Mononuclear cell (primary cell): Measurements from ENCODE around the gene ASAP2. TPM values are rescaled to one million over a fixed set of nuclear protein-coding genes. Genes with fewer than 3 reads are reported as not detected.

Experiments used
- H3K27me3 ChIP-seq: 2 replicates; pipeline ENCODE4 v1.6.0; 2011; ENCODE audit warnings: low read length, control low read depth; ENCODE audit not compliant: insufficient read depth
- H3K4me1 ChIP-seq: 2 replicates; pipeline ENCODE4 v1.5.1; 2011; ENCODE audit warnings: mild to moderate bottlenecking, low read length, control low read depth; ENCODE audit not compliant: insufficient read depth
- H3K4me3 ChIP-seq: 2 replicates; pipeline ENCODE4 v1.5.1; 2011; ENCODE audit warnings: mild to moderate bottlenecking, low read length, moderate library complexity
- H3K9me3 ChIP-seq: 2 replicates; pipeline ENCODE4 v1.5.1; 2011; ENCODE audit warnings: low read depth, mild to moderate bottlenecking, control low read depth, low read length
- total RNA-seq: library from RNA; depleted of rRNA; stranded (reverse); fragments of >200 nt; gene quantifications from one replicate; pipeline ENCODE4 v1.2.3, GENCODE V29; 2012

Gene ASAP2
- 4.6 TPM for total RNA-seq

DNA sequence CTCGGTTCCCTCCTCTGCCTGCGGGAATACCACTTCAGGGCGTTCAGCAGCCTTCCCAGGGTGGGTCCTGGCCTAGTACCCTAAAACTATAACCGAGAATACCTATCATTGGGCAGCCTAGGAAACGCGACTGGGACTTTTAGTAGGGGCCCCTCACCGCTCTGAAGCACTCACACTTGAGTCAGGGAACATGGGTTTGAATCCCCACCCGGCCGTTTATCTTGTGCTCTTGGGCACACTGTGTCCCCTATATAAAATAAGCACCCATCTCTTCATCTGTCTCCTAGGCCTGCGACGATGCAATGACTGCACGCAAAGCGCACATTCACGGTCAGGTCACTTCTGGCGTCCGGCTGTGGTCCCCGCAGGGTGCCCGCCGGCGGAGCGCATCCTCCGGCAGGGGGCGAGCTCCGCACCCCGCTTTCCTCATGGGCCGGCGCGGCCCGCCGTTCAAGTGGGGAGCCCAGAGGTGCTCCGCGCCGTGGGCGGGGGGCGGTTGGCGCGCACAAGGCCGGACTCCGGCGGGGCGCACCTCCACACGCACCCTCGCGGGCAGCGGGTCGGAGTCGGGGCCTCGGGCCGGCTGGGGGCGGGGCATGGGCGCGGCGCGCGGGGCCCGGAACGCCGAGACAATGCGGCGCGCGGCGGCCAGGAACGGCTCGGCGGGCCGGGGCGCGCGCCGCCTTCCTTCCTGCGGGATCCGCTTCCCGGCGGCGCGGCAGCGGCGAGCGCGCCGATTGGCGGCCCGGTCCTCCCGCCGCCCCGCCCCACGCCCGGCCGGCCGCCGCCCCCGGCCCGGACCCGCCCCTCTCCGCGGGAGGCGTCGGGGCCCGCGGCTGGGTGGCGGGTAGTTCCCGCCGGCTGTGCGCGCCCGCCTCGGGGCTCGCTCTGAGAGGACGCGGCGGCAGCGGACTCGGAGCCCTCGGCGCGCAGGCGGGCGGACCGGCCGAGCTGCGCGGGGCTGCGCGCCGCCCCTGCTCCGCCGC, at the start of gene ASAP2:
Gene ASAP2, plus strand, starts transcription at position 850 of the 986 bp plus-strand sequence. CDS start 293 bp downstream, outside the sequence.
- H3K4me1 ChIP-seq = peaks cover 12% of the 10 kb centered on the region
- H3K27me3 ChIP-seq = peaks cover 38% of the 10 kb centered on the region
- no peaks in the 10 kb centered on the region for H3K9me3 ChIP-seq
- peak within 1 kb of the TSS; percentile 35 for H3K4me3 ChIP-seq

DNA sequence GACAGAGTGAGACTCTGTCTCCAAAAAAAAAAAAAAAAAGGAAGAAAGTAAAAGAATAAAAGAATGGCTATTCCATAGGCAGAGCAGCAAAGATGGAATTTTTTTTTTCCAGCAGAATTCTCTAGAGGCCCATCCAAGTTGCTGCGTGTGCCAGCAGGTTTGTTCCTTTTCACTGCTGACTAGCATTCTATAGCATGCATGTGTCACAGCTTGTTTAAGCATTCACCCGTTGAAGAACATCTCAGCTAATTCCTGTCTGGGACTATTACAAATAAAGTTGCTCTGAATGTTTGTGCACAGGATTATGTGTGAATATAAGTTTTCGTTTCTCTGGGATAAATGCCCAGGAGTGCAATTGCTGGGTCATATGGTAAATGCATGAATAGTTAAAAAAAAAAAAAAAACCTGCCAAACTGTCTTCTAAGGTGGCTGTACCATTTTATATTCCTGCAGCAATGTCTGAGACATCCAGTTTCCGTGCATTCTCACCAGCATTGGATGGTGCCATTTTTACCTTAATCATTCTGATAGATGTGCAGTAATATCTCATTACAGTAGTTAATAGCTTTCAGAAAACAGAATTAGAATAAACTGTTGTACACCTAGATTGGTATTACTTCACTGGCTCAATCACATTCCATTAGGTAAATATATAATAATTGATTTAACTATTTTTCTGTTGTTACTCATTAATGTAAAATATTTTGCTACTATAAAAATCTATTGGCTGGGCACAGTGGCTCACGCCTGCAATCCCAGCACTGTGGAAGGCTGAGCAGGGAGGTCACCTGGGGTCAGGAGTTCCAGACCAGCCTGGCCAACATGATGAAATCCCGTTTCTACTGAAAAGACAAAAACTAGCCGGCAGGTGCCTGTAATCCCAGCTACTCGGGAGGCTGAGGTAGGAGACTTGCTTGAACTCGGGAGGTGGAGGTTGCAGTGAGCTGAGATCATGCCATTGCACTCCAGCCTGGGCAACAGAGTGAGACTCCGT, 47.5 kb upstream of the ASAP2 start:
- H3K4me3 ChIP-seq = no peak overlapping the region
- H3K27me3 ChIP-seq = no peaks in the 10 kb centered on the region
- H3K9me3 ChIP-seq = no peaks in the 10 kb centered on the region
- H3K4me1 ChIP-seq = no peaks in the 10 kb centered on the region

DNA sequence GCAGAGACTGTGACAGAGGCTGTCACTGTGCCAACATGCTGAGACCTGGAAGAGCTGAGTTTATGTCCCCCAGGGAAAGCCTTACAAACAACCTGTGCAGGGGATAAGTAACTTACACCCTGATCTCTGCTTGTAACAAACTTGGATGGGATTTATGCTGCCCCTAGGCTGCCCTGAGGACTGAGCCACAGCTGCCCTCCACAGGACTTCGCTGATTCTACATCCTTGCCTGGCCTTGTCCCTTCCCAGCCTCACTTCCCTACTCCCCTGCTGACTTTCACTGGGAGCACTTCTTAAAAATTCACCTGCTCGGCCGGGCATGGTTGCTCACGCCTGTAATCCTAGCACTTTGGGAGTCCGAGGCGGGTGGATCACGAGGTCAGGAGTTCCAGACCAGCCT, 45.9 kb upstream of the ASAP2 start:
- H3K4me1 ChIP-seq = peaks cover 6% of the 10 kb centered on the region
- H3K9me3 ChIP-seq = no peaks in the 10 kb centered on the region
- H3K27me3 ChIP-seq = no peaks in the 10 kb centered on the region
- H3K4me3 ChIP-seq = no peak overlapping the region

DNA sequence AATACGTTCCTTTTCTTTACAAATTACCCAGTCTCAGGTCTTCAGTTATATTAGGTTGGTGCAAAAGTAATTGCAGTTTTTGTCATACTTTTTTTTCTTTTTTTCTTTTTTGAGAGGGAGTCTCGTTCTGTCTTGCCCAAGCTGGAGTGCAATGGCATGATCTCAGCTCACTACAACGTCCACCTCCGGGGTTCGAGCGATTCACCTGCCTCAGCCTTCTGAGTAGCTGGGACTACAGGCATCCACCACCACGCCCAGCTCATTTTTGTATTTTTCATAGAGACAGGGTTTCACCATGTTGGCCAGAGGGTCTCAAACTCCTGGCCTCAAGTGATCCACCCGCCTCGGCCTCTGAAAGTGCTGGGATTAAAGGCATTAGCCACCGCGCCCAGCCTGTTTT, 43.8 kb upstream of the ASAP2 start:
- H3K27me3 ChIP-seq = no peaks in the 10 kb centered on the region
- H3K4me3 ChIP-seq = no peak overlapping the region
- peaks cover 13% of the 10 kb centered on the region for H3K4me1 ChIP-seq

DNA sequence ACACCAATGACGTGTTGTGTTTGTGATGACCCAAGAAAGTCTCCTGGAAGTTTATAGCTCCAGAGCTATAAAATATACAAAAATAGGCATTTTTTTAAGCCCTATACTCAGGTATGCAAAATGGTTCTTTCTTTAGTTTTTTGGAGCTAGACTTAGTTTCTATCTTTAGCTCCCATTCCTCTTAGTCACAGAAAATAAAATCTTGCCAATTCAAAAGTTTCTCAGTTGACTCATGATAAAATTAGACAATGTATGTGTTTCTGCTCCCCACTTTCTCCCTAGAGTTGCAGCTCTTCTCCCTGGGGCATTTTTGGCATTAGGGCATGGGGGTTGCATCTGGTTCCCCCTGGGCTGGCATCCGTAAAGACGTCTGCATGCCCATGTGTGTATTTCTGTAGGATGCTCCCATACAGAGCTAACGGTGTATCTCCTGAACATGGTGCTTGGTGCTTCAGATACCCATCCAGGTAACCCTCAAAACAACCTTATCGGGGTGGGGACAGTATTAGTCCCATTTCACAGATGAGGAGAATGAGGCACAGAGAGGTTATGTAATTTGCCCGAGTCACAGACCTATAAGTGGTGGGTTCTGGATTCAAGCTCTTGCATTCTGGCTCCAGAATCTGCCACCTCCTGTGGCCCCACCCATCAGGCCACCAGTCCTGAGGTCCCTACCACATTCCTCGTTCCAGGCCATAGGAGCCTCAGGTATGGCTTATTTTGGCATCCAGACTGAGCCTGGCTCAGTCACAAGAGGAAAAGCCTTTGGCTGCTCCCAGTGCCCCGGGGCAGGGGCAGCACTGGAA, 43.1 kb upstream of the ASAP2 start:
- no peaks in the 10 kb centered on the region for H3K27me3 ChIP-seq
- H3K9me3 ChIP-seq = no peaks in the 10 kb centered on the region
- H3K4me3 ChIP-seq = no peak overlapping the region
- H3K4me1 ChIP-seq = peaks cover 20% of the 10 kb centered on the region

More for the DNA sequence above, 43.8 kb upstream of the ASAP2 start:
- H3K9me3 ChIP-seq = no peaks in the 10 kb centered on the region

DNA sequence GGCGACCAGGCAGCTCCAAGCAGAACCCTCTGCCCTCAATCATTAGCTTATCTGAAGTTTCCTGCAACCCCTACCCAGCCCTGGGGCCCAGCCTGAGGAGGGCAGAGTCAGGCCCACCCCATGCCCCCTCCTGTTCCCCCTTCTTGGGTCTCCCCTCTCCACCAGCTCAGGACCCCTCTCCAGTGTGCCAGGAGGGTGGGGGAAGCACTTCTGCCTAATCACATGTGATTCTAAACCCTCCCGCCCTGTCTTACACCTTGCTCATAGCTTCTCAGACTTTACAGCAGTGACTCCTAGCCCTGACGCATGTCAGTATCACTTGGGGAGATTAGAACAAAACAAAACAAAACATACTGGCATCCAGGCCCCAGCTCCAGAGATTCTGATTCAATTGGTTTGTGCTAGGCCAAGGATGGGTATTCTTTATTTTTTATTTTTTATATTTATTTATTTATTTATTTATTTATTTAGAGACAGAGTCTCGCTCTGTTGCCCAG, 42.5 kb upstream of the ASAP2 start:
- Histone ChIP-seq H3K27me3 (no peaks in the 10 kb centered on the region), H3K4me1 (peaks cover 26% of the 10 kb centered on the region), H3K4me3 (no peak overlapping the region), H3K9me3 (no peaks in the 10 kb centered on the region)

DNA sequence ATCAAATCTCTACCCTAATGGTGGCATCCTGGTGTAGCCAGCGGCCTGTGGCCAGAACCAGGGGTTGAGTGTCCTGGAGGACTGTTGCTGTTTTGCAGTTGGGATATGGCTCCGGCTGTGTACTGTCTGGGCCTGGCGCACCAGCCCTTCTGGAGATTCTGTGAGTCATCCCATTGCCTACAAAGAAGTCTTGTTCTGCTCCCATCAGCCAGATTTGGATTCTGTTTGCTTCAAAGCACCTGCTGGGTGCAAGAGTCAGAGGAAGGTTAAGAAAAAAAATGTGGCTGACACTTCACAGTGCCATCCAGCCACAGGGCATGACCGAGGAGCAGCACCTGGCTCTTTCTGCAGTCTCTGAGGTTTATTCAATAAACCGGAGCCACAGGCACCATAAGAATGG, 41.0 kb upstream of the ASAP2 start:
- Histone ChIP-seq H3K4me3 (no peak overlapping the region), H3K9me3 (no peaks in the 10 kb centered on the region), H3K27me3 (no peaks in the 10 kb centered on the region), H3K4me1 (peaks cover 41% of the 10 kb centered on the region)

DNA sequence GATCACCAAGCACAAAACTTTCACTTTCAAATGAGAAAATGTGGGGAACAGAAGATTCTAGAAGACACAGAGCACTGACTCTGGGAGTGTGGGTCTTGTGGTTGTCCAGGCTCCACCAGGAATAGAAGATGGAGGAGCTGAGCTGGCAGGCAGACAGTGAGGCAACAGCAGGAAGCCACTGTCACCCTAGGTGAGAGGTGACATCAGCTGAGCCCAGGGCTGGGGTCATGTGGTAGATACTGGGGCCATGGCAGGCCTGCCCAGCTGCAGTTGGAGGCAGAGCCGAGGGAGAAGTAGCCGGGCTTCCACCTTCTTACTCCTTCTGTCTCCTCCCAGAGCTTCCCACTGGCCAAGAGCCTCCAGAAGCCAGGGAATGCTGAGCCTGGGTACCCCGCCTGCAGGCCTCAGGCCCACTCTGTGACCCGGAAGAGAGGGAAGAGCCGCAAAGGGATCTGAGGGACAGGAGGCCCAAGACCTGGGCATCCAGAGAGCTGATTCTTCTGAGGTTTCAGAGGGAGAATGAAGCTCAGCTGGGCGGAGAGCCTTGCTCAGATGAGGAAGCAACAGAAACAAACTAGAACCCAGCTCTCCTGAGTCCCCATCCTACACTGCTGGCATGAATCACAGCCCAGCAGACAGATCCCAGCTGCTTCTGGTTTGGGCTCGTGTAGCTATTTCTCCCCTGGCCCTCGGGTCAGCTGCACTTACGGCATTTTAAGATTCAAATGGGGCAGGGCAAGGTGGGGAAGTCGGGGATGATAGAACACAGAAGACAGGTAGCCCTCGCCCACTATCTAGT, 39.8 kb upstream of the ASAP2 start:
- Histone ChIP-seq H3K9me3 (no peaks in the 10 kb centered on the region), H3K4me1 (peaks cover 46% of the 10 kb centered on the region), H3K27me3 (no peaks in the 10 kb centered on the region), H3K4me3 (no peak overlapping the region)

DNA sequence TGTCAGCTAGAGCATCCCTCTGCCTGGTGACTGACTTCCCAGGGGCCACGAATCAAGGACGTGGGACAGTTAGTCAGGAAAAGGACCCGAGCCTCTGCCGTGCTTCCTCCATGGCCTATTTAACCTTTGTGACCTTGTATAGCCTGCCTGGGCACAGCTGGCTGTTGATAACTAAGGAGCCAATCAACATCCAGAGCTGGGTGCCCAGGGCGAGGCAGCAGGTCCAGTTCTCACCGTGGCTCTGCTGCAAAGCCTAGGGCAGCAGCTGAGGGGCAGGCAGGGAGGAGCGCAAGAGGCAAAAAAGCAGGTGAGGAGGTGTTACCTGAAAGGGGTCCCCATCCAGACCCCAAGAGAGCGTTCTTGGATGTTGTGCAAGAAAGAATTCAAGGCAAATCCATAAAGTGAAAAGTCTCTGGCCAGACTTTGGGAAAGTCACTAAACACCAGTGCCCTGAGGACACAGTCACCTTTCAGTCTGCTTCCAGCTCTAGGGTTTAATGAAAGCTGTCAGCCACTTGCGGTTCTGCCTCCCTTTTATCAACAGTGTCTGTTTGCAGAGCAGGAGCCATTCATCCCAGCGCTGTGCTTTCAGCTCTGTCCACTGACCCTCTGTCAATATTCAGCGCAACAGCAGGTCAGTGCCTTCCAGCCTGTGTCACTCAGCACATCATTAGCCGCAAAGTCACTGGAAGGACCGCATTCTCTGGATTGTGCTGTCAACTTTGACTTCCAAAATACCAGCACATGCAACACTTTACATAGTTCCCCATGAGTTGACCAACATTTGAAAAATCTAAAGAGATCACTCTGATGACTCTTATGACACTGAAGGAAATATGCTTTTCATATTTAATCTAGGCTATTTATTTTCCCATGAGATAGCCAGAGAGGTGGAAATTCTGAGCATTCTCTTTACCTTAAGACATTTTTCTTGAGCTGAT, 38.6 kb upstream of the ASAP2 start:
- no peak overlapping the region for H3K4me3 ChIP-seq
- H3K27me3 ChIP-seq = no peaks in the 10 kb centered on the region

DNA sequence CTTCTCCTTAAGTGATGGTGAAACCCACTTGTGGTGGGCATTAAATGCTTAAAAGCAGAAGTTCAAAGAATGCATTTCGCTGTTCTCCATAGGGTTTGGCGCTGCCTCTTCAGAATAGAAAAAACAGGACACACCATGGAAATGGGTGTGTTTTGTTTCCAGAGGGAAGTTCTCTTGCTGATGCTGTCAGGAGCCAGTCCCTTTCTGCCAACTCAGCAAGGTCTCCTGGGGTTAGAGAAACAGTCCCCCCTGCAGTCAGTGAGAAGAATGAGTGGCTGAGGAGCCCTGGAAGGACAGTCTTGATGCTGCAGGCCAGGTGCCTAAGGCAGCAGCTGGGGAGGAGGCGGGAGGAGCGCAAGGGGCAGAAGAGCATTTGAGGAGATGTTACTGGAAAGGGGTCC, 37.8 kb upstream of the ASAP2 start:
- Histone ChIP-seq H3K9me3 (no peaks in the 10 kb centered on the region), H3K4me3 (no peak overlapping the region), H3K4me1 (peaks cover 46% of the 10 kb centered on the region), H3K27me3 (no peaks in the 10 kb centered on the region)

More for the DNA sequence above, 38.6 kb upstream of the ASAP2 start:
- Histone ChIP-seq H3K4me1 (peaks cover 46% of the 10 kb centered on the region), H3K9me3 (no peaks in the 10 kb centered on the region)

DNA sequence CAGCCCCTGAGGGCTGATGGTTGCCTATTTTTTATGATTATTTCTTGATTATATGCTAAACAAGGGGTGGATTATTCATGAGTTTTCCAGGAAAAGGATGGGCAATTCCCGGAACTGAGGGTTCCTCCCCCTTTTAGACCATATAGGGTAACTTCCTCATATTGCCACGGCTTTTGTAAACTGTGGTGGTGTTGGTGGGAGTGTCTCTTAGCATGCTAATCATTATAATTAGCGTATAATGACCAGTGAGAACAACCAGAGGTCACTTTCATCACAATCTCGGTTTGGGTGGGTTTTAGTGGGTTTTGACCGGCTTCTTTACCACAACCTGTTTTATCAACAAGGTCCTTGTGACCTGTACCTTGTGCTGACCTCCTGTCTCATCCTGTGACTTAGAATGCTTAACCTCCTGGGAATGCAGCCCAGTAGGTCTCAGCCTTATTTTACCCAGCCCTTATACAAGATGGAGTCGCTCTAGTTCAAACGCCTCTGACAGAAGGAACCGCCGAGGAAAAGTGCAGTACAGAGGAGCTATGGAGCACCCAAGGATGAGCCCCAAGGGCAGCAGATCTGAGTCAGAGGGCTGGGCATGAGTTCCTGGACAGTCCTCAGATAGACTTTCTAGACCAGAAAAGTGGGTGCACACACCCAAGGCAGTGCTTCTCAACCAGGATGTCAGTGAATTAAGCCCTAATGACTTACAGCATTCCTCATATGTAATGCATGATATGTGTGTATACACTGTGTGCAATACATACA, 37.1 kb upstream of the ASAP2 start:
- Histone ChIP-seq H3K4me1 (peaks cover 46% of the 10 kb centered on the region), H3K27me3 (no peaks in the 10 kb centered on the region), H3K9me3 (no peaks in the 10 kb centered on the region), H3K4me3 (no peak overlapping the region)

DNA sequence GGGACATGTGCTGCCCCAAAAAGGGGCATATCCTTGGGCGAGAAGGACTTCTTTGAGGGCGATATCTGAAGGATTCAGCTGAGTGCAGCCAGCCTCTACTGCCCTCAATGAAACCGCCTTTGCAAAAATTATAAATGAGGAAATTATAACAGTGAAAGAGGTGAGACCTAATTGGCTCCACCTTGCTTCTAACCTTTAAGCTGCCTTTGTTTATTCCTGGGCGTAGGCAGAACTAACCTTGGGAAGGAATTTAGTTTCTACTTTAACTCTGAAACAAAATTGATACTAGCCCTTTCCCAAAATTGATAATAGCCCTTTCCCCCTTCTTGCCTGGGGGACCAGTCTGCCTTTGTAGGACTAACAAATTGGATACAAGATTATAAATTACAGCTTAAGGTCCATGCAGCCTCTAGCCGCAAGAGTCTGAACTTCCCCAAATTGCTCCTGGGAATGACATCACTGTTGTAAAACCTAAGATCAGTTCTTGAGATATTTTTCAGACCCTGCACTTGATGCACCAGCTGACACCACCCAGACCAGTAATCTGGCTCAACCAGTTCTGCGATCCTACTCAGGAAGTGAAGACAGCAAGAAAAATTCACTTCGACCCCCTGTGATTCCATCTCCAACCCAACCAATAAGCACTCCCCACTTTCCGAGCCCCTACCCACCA, 36.0 kb upstream of the ASAP2 start:
- H3K4me1 ChIP-seq = peaks cover 42% of the 10 kb centered on the region
- H3K27me3 ChIP-seq = no peaks in the 10 kb centered on the region
- no peak overlapping the region for H3K4me3 ChIP-seq
- H3K9me3 ChIP-seq = no peaks in the 10 kb centered on the region
